ENCODE data around the gene MAP6D1.

The MAP6D1 gene

GRCh38 chr3:183824761-183825455 is 469 bp downstream of the MAP6D1 start:
- H3K36me3 ChIP-seq (ENCODE audit: control insufficient read depth in 2 of 2, insufficient read depth in 2 of 2, low read length in 2 of 2): peaks cover 8 to 15% of the 10 kb centered on the region in 2 donors
- H3K27ac ChIP-seq (ENCODE audit: low read length): no peak overlapping the region

DNA sequence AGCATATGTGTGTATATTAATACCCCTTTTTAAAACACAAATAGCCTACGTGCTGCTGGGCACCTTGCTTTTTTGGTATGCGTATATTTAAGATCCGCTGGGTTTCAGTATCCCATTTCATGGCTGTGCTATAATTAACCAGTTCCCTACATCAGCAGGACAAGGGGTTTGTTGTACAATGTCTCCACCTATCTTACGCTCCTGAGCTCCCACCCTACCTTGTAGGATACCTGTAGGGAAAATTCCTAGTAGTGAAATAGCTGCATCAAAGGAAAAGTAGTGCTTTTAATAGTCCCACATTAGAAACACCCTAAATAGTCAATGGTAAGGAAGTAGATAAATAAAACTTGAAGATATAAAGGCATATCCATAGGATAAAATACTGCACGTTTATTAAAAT is 1.4 kb downstream of the MAP6D1 start:
- H3K4me3 ChIP-seq (ENCODE audit: low read length in 2 of 2): no peak overlapping the region
- H3K36me3 ChIP-seq (ENCODE audit: control insufficient read depth in 2 of 2, insufficient read depth in 2 of 2, low read length in 2 of 2): peaks cover 3 to 7% of the 10 kb centered on the region in 2 donors
- no peaks in the 10 kb centered on the region for H3K9me3 ChIP-seq (ENCODE audit: control insufficient read depth in 2 of 2, low read length in 2 of 2)
- no peak overlapping the region for H3K9ac ChIP-seq (ENCODE audit: low read length in 2 of 2)
- H3K27ac ChIP-seq (ENCODE audit: low read length): no peak overlapping the region
- H3K4me1 ChIP-seq (ENCODE audit: control insufficient read depth, insufficient read depth, low read length): peaks cover 14% of the 10 kb centered on the region
- H3K27me3 ChIP-seq (ENCODE audit: control insufficient read depth in 1 of 2, insufficient read depth in 2 of 2, low read length in 2 of 2): no peaks in the 10 kb centered on the region

More at GRCh38 chr3:183824761-183825455, 469 bp downstream of the MAP6D1 start:
- Histone ChIP-seq H3K4me1 (ENCODE audit: control insufficient read depth, insufficient read depth, low read length) (peaks cover 14% of the 10 kb centered on the region), H3K9me3 (ENCODE audit: control insufficient read depth in 2 of 2, low read length in 2 of 2) (no peaks in the 10 kb centered on the region), H3K4me3 (ENCODE audit: low read length in 2 of 2) (peak overlapping the region; percentile 54 to 74), H3K27me3 (ENCODE audit: control insufficient read depth in 1 of 2, insufficient read depth in 2 of 2, low read length in 2 of 2) (no peaks in the 10 kb centered on the region), H3K9ac (ENCODE audit: low read length in 2 of 2) (peak overlapping the region; percentile 43 to 51)

GRCh38 chr3:183822631-183823030 is 2.7 kb downstream of the MAP6D1 start:
- Histone ChIP-seq H3K36me3 (ENCODE audit: control insufficient read depth in 2 of 2, insufficient read depth in 2 of 2, low read length in 2 of 2) (no peaks in the 10 kb centered on the region), H3K27ac (ENCODE audit: low read length) (no peak overlapping the region), H3K4me1 (ENCODE audit: control insufficient read depth, insufficient read depth, low read length) (peaks cover 14% of the 10 kb centered on the region), H3K27me3 (ENCODE audit: control insufficient read depth in 1 of 2, insufficient read depth in 2 of 2, low read length in 2 of 2) (no peaks in the 10 kb centered on the region), H3K4me3 (ENCODE audit: low read length in 2 of 2) (no peak overlapping the region), H3K9me3 (ENCODE audit: control insufficient read depth in 2 of 2, low read length in 2 of 2) (no peaks in the 10 kb centered on the region), H3K9ac (ENCODE audit: low read length in 2 of 2) (no peak overlapping the region)

DNA sequence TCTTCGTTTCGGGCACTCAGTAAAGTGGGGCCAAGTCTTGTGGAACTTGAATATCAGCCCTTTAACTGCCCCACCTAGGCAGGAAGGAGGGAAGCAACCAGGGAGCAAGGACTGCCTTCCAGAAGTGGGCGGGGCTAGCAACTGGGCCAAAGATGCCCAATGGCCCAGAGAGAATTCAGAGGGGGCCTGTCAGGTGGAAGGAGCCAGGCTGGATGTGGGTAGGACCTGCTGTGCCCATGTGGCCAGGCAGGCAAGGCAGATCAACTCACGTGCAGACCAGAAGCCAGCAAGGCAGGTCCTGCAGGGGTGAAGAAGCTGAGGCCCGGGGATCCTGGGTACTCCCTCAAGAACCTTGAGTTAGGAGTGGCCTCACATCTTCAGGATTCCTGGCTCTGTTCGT is 5.5 kb downstream of the MAP6D1 start:
- Histone ChIP-seq H3K4me1 (ENCODE audit: control insufficient read depth, insufficient read depth, low read length) (peaks cover 4% of the 10 kb centered on the region), H3K27ac (ENCODE audit: low read length) (no peak overlapping the region), H3K36me3 (ENCODE audit: control insufficient read depth in 2 of 2, insufficient read depth in 2 of 2, low read length in 2 of 2) (peaks cover 0 to 9% of the 10 kb centered on the region in 2 donors), H3K9me3 (ENCODE audit: control insufficient read depth in 2 of 2, low read length in 2 of 2) (no peaks in the 10 kb centered on the region), H3K9ac (ENCODE audit: low read length in 2 of 2) (no peak overlapping the region), H3K4me3 (ENCODE audit: low read length in 2 of 2) (no peak overlapping the region), H3K27me3 (ENCODE audit: control insufficient read depth in 1 of 2, insufficient read depth in 2 of 2, low read length in 2 of 2) (no peaks in the 10 kb centered on the region)

DNA sequence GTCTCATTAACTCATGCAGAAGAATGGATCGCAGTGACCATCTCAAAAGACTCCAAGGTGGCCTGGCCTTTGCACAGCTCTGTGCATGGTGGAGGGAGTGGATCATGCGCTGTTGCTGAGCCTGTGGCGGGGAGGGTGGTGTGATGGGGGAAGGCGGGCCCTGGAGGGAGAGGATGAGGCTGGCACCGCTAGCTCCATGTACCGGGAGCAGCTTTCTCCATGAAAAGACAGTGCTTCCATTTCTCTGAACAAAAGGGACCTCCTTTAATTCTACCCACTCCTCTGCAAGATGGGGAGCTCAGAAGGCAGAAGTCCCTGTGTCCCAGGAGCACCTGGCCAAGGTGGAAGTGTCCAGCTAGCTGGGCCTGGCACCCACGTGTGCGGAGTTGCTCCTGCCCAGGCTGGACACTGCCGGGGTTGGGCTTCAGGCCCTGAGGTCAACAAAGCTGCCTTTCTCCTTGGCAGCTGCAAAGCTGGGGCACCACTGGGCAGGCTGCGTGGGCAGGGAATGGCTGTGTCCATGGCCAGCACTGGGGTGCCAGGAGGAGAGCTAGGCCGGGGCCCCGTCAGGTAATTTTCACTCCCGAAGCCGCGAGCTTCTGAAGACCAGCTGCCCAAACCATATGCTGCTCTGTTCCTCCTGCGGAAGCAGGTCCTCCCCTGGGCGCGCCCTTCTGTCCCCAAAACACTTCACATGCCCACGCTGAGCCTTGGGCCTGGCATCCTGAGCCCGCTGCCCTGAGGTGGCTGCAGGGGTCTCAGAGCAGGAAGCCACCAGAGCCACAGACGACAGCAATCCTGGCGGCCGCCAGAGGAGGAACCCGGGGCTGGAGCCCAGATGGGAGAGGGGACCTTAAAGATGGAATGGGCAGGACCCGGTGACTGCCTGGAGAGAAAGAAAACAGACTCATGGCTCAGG is 6.4 kb downstream of the MAP6D1 start:
- H3K27me3 ChIP-seq (ENCODE audit: control insufficient read depth in 1 of 2, insufficient read depth in 2 of 2, low read length in 2 of 2): no peaks in the 10 kb centered on the region
- no peak overlapping the region for H3K27ac ChIP-seq (ENCODE audit: low read length)
- H3K9me3 ChIP-seq (ENCODE audit: control insufficient read depth in 2 of 2, low read length in 2 of 2): no peaks in the 10 kb centered on the region
- peaks cover 0 to 10% of the 10 kb centered on the region in 2 donors for H3K36me3 ChIP-seq (ENCODE audit: control insufficient read depth in 2 of 2, insufficient read depth in 2 of 2, low read length in 2 of 2)
- no peaks in the 10 kb centered on the region for H3K4me1 ChIP-seq (ENCODE audit: control insufficient read depth, insufficient read depth, low read length)
- no peak overlapping the region for H3K9ac ChIP-seq (ENCODE audit: low read length in 2 of 2)
- no peak overlapping the region for H3K4me3 ChIP-seq (ENCODE audit: low read length in 2 of 2)

- H3K4me1 ChIP-seq (ENCODE audit: control insufficient read depth, insufficient read depth, low read length): no peaks in the 10 kb centered on the region
- H3K36me3 ChIP-seq (ENCODE audit: control insufficient read depth in 2 of 2, insufficient read depth in 2 of 2, low read length in 2 of 2): peaks cover 0 to 10% of the 10 kb centered on the region in 2 donors
- H3K4me3 ChIP-seq (ENCODE audit: low read length in 2 of 2): no peak overlapping the region
- no peak overlapping the region for H3K9ac ChIP-seq (ENCODE audit: low read length in 2 of 2)
- H3K27ac ChIP-seq (ENCODE audit: low read length): no peak overlapping the region
- no peaks in the 10 kb centered on the region for H3K9me3 ChIP-seq (ENCODE audit: control insufficient read depth in 2 of 2, low read length in 2 of 2)
- no peaks in the 10 kb centered on the region for H3K27me3 ChIP-seq (ENCODE audit: control insufficient read depth in 1 of 2, insufficient read depth in 2 of 2, low read length in 2 of 2)
These were observed 7.2 kb downstream of the MAP6D1 start for GRCh38 chr3:183818041-183818620.

- H3K4me1 ChIP-seq (ENCODE audit: control insufficient read depth, insufficient read depth, low read length): no peaks in the 10 kb centered on the region
- no peaks in the 10 kb centered on the region for H3K27me3 ChIP-seq (ENCODE audit: control insufficient read depth in 1 of 2, insufficient read depth in 2 of 2, low read length in 2 of 2)
- no peak overlapping the region for H3K27ac ChIP-seq (ENCODE audit: low read length)
- peaks cover 0 to 10% of the 10 kb centered on the region in 2 donors for H3K36me3 ChIP-seq (ENCODE audit: control insufficient read depth in 2 of 2, insufficient read depth in 2 of 2, low read length in 2 of 2)
- H3K4me3 ChIP-seq (ENCODE audit: low read length in 2 of 2): no peak overlapping the region
- no peaks in the 10 kb centered on the region for H3K9me3 ChIP-seq (ENCODE audit: control insufficient read depth in 2 of 2, low read length in 2 of 2)
- H3K9ac ChIP-seq (ENCODE audit: low read length in 2 of 2): no peak overlapping the region
These were observed 7.7 kb downstream of the MAP6D1 start for GRCh38 chr3:183817639-183818038.

DNA sequence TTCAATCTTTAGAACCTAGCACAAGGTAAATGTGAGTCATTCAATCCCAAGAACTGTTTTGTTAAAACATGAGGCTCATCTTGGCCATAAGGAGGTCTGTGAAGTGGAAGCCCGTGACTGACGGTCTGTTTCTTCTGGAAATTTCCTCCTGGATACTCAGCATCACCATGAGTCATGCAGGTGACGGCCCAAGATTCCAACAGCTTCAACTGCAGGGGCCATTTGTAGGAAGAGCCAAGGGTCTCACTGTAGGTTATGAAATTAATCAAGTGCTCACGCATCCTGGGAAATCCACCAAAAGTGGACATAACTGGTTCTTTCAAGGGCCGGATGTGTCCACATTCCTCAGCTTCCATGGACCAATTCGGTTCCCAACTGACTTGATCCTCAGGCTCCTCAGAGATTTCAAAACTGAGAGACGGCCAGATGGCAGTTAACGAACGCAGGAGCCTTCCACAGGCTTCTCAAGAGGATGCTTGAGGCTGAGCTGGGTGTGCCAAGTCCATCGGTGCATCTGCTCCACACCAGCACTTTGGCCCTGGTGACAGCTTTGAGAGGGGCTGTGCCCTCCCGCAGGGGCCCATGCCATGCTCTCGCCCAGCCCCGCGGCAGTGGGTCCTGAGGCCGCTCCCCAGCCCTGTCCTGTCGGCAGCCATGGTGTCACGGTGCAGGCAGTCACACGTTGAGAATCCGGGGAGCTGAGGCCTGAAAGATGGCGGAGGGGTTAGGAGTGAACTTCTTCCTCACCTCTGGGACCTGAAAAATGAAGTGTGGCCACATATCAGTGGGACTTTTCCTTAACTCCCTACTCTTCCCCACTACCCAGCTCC is 8.5 kb downstream of the MAP6D1 start:
- Histone ChIP-seq H3K27ac (ENCODE audit: low read length) (no peak overlapping the region), H3K36me3 (ENCODE audit: control insufficient read depth in 2 of 2, insufficient read depth in 2 of 2, low read length in 2 of 2) (peaks cover 0 to 10% of the 10 kb centered on the region in 2 donors), H3K9me3 (ENCODE audit: control insufficient read depth in 2 of 2, low read length in 2 of 2) (no peaks in the 10 kb centered on the region), H3K4me3 (ENCODE audit: low read length in 2 of 2) (no peak overlapping the region), H3K27me3 (ENCODE audit: control insufficient read depth in 1 of 2, insufficient read depth in 2 of 2, low read length in 2 of 2) (no peaks in the 10 kb centered on the region), H3K9ac (ENCODE audit: low read length in 2 of 2) (no peak overlapping the region), H3K4me1 (ENCODE audit: control insufficient read depth, insufficient read depth, low read length) (no peaks in the 10 kb centered on the region)

DNA sequence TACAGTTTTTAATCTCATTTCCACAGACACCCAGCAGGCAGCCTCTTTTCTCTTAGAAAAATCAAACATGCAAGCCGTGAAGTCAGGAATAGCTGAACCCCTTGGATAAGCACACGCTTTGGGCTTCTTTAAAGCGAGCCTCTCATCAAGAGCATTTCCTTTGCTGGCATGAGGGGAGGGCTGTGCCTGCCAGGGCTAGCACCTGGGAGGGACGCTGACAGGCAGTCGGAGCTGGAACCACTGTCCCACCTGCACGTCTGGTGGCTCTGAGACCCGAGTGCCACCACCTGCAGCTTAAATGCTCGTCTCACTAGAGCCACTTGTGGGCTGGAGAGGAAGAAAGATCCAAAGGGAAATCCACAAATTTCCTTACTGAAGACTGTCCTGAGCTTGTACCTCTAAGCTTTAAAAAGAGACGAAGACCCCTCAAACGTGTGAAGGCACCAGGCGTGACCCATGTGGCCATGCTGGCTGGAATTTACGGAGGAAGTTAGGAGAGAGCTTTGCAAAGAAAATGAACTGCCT is 9.4 kb downstream of the MAP6D1 start:
- no peak overlapping the region for H3K9ac ChIP-seq (ENCODE audit: low read length in 2 of 2)
- H3K4me3 ChIP-seq (ENCODE audit: low read length in 2 of 2): no peak overlapping the region
- no peaks in the 10 kb centered on the region for H3K4me1 ChIP-seq (ENCODE audit: control insufficient read depth, insufficient read depth, low read length)
- H3K27ac ChIP-seq (ENCODE audit: low read length): no peak overlapping the region
- peaks cover 2 to 13% of the 10 kb centered on the region in 2 donors for H3K36me3 ChIP-seq (ENCODE audit: control insufficient read depth in 2 of 2, insufficient read depth in 2 of 2, low read length in 2 of 2)
- H3K9me3 ChIP-seq (ENCODE audit: control insufficient read depth in 2 of 2, low read length in 2 of 2): no peaks in the 10 kb centered on the region
- H3K27me3 ChIP-seq (ENCODE audit: control insufficient read depth in 1 of 2, insufficient read depth in 2 of 2, low read length in 2 of 2): no peaks in the 10 kb centered on the region

- Histone ChIP-seq H3K27ac (ENCODE audit: low read length) (no peak overlapping the region), H3K27me3 (ENCODE audit: control insufficient read depth in 1 of 2, insufficient read depth in 2 of 2, low read length in 2 of 2) (no peaks in the 10 kb centered on the region), H3K9ac (ENCODE audit: low read length in 2 of 2) (no peak overlapping the region), H3K4me3 (ENCODE audit: low read length in 2 of 2) (no peak overlapping the region), H3K36me3 (ENCODE audit: control insufficient read depth in 2 of 2, insufficient read depth in 2 of 2, low read length in 2 of 2) (peaks cover 7 to 16% of the 10 kb centered on the region in 2 donors), H3K9me3 (ENCODE audit: control insufficient read depth in 2 of 2, low read length in 2 of 2) (no peaks in the 10 kb centered on the region), H3K4me1 (ENCODE audit: control insufficient read depth, insufficient read depth, low read length) (no peaks in the 10 kb centered on the region)
These were observed 9.8 kb downstream of the MAP6D1 start for GRCh38 chr3:183815563-183815940.
